ENCODE data around the gene ARMC2. TPM values are rescaled to one million over a fixed set of nuclear protein-coding genes. Genes with fewer than 3 reads are reported as not detected.

Gene ARMC2
- total and polyA plus RNA-seq, 2 donors (not counting 3 experiments of a cell fraction or from before 2014, with no cell fraction given): 1.7 to 3.7 TPM

DNA sequence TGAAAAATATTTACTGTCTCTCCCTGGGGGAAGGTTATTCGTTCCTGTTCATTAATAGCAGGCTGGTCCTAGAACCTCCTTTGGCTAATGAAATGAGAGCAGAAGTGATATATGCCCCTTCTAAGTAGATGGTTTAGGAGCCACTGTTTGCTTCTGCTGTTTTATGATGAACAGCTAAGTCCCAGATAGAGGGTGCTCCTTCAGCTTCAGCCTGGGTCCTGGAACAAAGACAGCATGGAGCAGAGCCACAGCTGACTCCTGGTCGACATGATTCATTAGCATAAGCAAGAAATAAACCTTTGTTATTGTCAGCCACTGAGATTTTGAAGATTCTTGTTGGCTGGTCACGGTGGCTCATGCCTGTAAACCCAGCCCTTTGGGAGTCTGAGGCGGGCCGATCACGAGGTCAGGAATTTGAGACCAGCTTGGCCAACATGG, 47.8 kb upstream of the ARMC2 start:
- Histone ChIP-seq H3K27ac (ENCODE audit: insufficient read depth, low read depth, low read length) (no peak overlapping the region), H3K4me1 (ENCODE audit: control insufficient read depth, extremely low read depth, insufficient read depth, low read length) (peaks cover 3% of the 10 kb centered on the region), H3K4me3 (replicated peaks in 1 of 3; ENCODE audit: insufficient read depth in 1 of 3, low read depth in 1 of 3, low read length in 3 of 3) (no peak overlapping the region), H4K20me1 (replicated peaks; ENCODE audit: control insufficient read depth, extremely low read depth, insufficient read depth, low read length) (no peaks in the 10 kb centered on the region), H3K9me1 (replicated peaks; ENCODE audit: control insufficient read depth, extremely low read depth, insufficient read depth, low read length) (no peaks in the 10 kb centered on the region), H3K4me2 (ENCODE audit: insufficient read depth, low read length) (no peak overlapping the region), H3K36me3 (ENCODE audit: control insufficient read depth in 2 of 2, extremely low read depth in 1 of 2, insufficient read depth in 2 of 2, low read length in 2 of 2) (no peaks in the 10 kb centered on the region), H2AFZ (ENCODE audit: low read depth, low read length) (no peak overlapping the region), H3K27me3 (ENCODE audit: control insufficient read depth in 2 of 2, insufficient read depth in 2 of 2, low read length in 2 of 2) (peaks cover 0 to 2% of the 10 kb centered on the region in 2 experiments), H3K9me3 (replicated peaks; ENCODE audit: control insufficient read depth, insufficient read depth, low read length) (no peaks in the 10 kb centered on the region), H3K9ac (replicated peaks; ENCODE audit: extremely low read depth, insufficient read depth, low read length) (no peak overlapping the region), H3K79me2 (ENCODE audit: control insufficient read depth, insufficient read depth, low read length) (no peaks in the 10 kb centered on the region)
- DNase-seq (ENCODE audit: low read depth, low spot score): no peak
- BruUV-seq (replicated peaks): no TSS peak
- ChIA-PET CTCF (interaction anchor here (0.8 to 1.1 kb wide), 2 partner anchors 35 to 259 kb away, joined by 3 read pairs; no protein-coding TSS in a partner anchor), POLR2A (no interaction called here)
- dilution Hi-C loops (cut with MboI; ENCODE audit: extremely low pct_ligation_motif_present, low sequenced_read_pairs) (no loop called here), intact Hi-C loops (cut with micrococcal nuclease) (no loop called here)
- TF ChIP-seq POLR2A (IDR thresholded peaks at IDR 0.05; ENCODE audit: low read depth, low read length): no peak
- TF ChIP-seq JUN (IDR thresholded peaks at IDR 0.05; ENCODE audit: borderline replicate concordance, insufficient read depth, insufficient read length, low read depth): no peak
- TF ChIP-seq FOS (IDR thresholded peaks at IDR 0.05; ENCODE audit: borderline replicate concordance, insufficient read depth, low read length): no peak
- TF ChIP-seq EZH2 (IDR thresholded peaks at IDR 0.05; ENCODE audit: borderline replicate concordance, low read depth, low read length, severe bottlenecking): no peak
- no peak for TF ChIP-seq POLR2AphosphoS5 (IDR thresholded peaks at IDR 0.05; ENCODE audit: insufficient read depth, low read depth, low read length)
- no peak for TF ChIP-seq MYC (IDR thresholded peaks at IDR 0.05; ENCODE audit: low read depth, low read length)
- no peak for TF ChIP-seq GATA2 (IDR thresholded peaks at IDR 0.05; ENCODE audit: insufficient read depth, insufficient read length, low read depth, low read length)
- TF ChIP-seq MAX (IDR thresholded peaks at IDR 0.05; ENCODE audit: insufficient read depth, insufficient read length): no peak
- TF ChIP-seq, protein P1, sequence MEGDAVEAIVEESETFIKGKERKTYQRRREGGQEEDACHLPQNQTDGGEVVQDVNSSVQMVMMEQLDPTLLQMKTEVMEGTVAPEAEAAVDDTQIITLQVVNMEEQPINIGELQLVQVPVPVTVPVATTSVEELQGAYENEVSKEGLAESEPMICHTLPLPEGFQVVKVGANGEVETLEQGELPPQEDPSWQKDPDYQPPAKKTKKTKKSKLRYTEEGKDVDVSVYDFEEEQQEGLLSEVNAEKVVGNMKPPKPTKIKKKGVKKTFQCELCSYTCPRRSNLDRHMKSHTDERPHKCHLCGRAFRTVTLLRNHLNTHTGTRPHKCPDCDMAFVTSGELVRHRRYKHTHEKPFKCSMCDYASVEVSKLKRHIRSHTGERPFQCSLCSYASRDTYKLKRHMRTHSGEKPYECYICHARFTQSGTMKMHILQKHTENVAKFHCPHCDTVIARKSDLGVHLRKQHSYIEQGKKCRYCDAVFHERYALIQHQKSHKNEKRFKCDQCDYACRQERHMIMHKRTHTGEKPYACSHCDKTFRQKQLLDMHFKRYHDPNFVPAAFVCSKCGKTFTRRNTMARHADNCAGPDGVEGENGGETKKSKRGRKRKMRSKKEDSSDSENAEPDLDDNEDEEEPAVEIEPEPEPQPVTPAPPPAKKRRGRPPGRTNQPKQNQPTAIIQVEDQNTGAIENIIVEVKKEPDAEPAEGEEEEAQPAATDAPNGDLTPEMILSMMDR (IDR thresholded peaks at IDR 0.05; ENCODE audit: extremely low read depth in 1 of 2, insufficient read depth in 1 of 2, low read depth in 1 of 2, low read length in 2 of 2): no peak
- no peak for FAIRE-seq
